NCI-H524 (cell line): ENCODE results near the gene PRICKLE3.
A peak's percentile ranks its signal among the peaks of the same experiment; 100 is the strongest.

ENCODE experiments used
- DNase-seq, 2 experiments: peaks; one replicate each; lab custom pipeline; 2025; lab: John Stamatoyannopoulos, UW

Gene PRICKLE3, protein sequence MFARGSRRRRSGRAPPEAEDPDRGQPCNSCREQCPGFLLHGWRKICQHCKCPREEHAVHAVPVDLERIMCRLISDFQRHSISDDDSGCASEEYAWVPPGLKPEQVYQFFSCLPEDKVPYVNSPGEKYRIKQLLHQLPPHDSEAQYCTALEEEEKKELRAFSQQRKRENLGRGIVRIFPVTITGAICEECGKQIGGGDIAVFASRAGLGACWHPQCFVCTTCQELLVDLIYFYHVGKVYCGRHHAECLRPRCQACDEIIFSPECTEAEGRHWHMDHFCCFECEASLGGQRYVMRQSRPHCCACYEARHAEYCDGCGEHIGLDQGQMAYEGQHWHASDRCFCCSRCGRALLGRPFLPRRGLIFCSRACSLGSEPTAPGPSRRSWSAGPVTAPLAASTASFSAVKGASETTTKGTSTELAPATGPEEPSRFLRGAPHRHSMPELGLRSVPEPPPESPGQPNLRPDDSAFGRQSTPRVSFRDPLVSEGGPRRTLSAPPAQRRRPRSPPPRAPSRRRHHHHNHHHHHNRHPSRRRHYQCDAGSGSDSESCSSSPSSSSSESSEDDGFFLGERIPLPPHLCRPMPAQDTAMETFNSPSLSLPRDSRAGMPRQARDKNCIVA

DNA sequence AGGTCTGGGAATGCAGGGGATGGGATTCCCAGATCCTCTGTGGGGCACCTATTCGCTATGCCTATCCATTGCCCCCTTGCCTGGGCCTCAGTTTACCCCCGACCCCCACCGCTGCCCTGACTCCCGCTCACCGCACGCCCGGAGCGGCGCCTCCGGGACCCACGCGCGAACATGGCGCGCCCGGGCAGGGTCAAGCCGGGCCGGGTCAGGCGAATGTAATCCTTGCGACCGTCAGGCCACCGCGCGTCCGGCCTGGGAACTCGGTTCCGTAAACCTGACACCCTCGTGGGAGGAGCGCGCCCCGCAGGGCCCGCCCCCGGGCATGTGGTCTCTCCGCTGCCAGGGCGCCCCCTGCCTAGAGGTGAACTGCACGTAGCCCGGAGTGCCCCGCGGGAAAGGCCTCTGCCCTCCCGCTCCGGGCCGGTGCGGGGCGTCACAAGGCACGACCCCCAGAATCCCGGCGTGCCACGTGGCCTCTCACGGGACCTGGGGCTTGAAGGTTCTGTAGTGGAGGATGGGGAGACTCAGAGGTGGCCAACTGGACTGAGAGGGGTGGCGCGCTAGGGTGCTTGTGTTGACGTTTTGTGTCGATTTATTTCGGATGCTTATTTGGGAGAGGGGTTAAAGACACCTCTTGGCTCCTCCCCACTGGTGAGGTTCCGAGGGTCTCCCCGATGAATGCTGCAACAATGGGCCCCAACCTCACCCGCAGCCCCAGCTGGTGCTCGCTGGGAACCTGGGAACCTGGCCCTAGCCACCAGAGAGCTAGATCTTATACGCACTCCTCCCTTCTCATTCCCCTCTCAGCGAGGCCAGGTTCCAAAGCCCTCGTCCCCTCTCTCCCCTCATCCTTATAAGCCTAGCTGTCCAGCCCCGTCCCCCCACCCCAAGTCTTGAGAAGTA lies at the start of gene PRICKLE3:
Gene PRICKLE3 (minus strand): TSS at position 249 of the 903 bp plus-strand sequence. CDS start 76 bp downstream, at position 173.
- peak; percentile 46 to 79 for DNase-seq

DNA sequence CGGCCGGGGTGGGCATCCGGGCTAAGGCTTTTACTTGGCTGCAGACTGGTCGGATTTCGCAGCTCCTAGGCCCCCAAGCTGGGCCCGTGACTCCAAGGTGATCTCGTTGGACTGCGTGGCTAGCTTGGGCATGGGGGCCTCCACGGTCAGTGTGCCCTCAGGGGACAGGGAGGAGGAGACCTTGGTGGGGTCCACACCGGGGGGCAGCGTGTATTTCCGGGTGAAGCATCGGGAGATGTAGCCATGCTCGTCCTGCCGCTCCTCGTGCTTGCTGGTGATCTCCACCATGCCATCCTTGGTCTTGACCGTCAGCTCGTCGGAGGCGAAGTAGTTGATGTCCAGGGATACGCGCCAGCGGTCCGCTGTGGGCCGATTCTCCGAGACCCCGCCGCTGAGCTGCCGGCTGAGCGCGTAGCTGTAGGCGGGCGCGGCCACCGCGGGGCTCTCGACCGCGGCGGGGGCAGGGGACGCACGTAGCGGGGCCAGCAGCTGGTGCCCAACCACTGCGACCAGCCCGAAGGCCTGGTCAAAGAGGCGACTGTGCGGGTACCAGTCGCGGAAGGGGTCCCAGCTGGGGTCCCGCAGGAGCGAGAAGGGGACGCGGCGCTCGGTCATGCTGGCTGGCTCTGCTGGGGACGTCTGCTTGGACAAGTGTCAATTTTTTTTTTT lies 47.8 kb upstream of the PRICKLE3 start:
- no peak for DNase-seq

DNA sequence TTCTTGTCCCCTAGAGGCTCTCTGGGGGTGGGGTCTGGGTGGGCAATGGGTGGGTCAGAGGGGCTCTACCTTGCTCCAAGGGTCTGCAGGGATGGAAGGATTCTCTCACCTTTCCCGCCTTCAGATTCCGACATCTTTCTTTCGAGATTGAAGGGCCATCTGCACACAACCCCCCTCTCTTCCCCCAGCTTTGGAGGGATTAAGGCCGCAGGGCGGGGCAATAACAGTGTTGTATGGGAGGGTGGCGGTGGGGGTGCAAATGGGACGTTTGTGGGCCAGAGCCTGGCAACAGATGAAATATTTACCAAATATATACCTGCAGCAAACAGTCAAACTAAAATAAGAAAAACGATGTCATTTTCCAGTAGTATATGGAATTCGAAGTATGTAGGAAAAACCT lies 47.0 kb upstream of the PRICKLE3 start, which contains the start of gene CACNA1F:
Gene CACNA1F (minus strand): TSS at position 165 of the 400 bp plus-strand sequence. CDS start 31 bp downstream, at position 134.
- DNase-seq: peak; percentile 84

DNA sequence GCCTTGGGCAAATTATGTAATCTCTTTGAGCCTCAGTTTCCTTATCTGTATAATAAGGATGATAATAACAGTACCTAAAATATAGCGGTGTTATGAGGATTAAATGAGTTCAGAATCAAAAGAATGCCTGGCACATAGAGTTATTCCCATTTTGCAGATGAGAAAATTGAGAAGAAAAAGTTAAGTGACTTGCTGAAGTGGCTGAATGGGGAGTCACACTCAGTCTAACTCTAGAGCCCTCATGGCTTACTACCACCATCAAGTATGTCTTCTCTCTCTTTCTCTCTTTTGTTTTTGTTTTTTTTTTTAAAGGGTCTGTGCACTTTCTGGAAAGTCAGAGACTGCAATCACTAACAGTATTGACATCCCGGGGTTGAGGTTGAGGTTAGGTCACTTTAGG lies 46.4 kb upstream of the PRICKLE3 start:
- DNase-seq: no peak

DNA sequence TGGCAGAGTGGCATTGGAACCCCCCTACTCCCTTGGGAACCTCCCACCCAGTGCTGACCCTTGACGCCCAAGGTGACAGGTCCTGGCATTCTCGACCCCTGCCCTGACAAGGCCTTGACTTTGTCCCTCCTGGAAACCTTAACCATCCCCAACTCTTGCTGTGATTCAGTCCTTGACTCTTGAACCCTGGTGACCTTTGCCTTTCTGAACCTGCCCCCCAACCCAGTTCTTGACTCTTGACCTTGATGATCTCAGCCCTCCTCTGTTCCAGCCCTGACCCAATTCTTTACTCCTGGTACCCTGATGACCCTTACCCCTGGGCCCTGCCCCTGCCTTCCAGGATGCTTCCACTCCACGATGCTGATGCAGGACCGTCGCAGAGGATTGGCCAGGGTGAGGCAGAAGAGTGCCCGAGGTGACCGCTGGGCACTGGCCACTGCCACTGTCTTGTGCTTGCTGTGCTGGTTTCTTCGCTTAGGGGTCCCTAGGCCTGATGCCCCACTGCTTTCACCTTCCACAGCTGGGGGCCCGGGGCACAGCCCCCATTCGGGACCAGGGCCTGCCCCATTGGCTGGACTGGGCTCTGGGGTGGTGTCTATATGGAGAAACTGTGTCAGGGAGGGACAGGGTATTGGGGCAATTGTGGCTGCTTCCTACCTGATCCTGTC lies 45.3 kb upstream of the PRICKLE3 start:
- no peak for DNase-seq

DNA sequence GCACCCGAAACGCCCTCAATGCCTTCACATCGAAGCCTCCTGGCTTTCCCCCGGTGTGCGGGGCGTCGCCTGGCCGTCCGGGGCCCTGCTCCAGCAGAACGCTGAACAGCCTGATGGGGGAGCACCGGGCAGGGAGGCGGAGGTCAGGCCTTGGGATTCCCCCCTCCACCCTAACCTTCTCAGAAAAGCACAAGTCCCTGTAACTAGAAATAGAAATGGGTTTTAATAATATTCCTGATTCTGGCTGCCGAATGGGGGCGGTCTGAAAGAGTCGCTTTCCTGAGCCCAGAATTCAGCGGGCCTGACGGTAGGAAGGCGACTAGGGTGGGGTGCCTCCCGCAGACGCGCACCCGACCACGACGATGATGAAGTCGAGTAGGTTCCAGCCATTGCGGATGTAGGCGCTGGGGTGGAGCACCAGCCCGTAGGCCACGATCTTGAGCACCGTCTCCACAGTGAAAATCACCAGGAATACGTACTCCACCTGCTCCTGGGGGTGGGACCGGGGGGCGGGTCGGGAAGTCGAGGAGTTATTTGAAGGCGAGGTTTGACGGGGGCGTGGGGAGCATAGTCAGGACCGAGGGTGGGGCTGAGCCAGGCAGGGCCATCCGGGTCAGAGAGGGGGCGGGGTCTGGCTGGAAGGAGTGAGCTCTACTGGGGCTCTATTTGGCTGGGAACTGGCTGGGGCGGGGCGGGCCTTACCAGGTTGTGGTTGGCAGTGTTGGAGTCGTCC lies 44.5 kb upstream of the PRICKLE3 start:
- no peak for DNase-seq

DNA sequence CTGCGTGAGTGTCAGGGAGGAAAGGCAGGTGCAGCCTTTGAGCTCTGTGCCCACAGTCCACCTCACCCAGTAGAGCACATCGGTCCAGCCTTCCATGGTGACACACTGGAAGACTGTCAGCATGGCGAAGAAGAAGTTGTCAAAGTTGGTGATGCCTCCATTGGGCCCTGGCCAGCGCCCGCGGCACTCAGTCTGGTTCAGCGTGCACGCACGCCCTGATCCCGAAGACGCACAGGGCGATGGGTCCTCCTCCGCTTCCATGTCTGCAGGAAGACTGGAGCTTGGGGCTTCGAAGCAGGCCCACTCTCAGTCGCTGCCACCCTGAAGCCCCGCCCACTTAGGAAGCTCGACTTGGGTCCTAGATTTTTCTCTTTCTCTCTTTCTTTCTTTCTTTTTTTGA lies 42.0 kb upstream of the PRICKLE3 start:
- DNase-seq: no peak

DNA sequence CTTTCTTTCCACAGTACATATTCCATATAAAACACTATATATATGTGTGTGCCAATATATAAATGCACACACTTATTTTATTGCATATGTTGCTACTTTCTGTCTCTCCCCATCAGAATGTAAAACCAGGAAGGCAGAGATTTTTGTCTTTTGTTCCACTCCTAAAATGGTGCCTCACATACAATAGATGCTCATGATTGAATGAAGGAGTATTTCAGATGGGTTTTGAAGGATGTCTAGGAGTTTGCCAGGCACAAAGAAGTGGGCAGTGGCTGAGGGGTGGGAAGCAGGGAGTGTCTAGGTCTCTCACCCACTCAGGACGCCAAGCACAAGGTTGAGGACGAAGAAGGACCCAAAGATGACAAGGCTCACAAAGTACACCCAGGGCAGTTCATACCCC lies 41.6 kb upstream of the PRICKLE3 start:
- no peak for DNase-seq

DNA sequence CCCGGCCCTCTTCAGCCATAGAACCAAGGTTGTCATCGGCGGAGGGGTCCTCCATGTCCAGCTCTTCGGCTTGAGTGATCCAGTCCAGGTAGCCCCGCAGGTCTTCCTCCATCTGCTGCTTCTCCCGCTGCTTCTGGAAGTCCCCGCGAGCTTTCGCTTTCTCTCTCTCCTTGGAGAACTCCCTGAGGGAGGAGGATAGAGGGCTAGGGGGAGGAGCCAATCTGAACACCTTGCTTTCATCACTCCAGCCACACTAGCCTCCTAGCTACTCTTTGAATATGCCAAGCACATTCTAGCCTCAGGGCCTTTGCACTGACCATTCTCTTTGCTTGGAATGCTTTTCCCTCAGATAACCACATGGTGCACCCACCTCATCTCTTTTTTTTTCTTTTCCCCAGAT lies 40.8 kb upstream of the PRICKLE3 start:
- no peak for DNase-seq

DNA sequence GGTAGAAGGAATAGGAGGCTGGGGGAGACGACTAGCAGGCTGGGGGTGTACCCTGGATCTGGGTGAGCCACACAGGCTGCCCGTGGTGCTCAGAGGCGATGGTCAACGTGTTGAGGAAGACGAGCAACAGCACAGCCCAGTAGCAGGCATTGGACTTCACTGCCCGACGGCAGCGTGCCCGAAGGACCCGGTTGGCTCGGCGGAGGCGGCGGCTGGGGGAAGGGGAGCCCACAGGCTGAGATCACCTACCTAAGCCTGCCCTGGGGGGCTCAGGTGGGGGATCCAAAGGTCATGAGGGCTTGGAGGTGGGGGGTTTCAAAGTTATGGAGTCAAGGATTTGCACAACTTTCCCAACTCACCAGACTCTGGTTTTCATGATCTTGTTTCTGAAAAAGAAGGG lies 39.7 kb upstream of the PRICKLE3 start:
- DNase-seq: no peak

DNA sequence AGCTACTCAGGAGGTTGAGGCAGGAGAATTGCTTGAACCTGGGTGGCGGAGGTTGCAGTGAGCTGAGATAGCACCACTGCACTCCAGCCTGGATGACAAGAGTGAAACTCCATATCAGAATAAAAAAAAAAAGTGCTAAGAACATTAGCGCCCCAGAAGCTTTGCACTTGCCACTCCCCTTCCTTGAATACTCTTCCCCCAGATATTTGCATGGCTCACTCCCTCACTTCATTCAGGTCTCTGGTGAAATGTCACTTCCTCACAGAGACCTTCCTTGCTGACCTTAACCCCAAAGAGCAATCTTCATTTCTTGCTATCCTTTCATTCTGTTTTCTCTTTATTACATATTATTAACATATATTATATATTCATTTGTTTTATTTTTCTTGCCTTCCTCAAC lies 35.7 kb upstream of the PRICKLE3 start:
- no peak for DNase-seq

DNA sequence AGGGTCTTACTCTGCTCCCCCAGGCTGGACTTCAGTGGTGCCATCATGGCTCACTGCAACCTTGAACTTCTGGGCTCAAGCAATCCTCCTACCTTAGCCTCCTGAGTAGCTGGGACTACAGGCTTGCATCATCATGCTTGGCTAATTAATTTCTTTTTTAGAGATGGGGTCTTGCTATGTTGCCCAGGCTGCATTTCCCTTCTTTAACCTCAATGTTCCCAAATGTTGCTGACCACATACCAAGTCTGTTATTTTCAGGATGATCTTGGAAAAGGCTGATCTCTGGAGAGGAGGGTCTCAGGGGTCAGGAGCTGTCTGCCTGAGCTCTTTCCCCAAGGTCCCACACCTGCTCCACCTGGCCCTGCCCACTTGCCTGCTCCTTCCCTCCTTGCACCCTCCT lies 33.9 kb upstream of the PRICKLE3 start:
- DNase-seq: no peak

DNA sequence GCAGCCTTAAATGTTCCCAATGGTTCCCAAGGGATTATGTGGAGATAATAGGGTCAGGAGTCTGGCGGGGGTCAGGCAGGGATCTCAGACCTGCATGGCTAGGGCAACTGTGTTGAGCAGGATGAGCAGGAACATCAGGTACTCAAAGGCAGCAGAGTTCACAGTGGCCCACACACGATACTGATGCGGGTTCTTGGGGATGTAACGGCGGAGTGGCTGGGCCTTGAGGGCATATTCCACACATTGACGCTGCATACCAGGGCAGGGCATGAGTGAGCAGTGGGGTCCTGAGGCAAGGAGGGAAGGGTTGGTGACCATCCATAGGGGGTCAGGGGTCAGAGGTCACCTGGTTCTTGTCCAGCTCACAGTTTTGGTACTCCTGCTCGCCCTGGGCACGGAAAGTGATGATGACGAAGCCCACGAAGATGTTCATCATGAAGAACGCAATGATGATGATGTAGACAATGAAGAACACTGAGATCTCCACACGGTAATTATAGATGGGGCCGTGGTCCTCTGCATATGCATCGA lies 28.9 kb upstream of the PRICKLE3 start:
- DNase-seq: no peak

DNA sequence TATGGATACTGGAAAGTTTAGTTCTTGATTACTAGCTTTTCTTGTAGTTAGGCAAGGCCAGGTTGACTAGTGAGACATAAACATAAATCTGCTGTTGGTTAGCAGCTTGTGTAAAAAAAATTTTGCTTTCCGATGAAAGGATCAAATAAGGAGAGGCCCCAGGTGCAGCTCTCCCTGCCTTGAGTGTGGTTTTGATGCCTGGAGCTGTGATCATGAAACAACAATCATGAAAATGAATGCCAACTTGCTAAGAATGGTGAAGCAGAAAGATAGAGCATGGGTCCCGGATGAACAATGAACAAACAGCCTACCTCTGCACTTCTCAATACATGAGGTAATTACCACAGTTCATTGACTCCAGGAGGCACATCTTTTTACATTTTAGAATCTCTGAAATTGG lies 28.2 kb upstream of the PRICKLE3 start:
- DNase-seq: no peak

DNA sequence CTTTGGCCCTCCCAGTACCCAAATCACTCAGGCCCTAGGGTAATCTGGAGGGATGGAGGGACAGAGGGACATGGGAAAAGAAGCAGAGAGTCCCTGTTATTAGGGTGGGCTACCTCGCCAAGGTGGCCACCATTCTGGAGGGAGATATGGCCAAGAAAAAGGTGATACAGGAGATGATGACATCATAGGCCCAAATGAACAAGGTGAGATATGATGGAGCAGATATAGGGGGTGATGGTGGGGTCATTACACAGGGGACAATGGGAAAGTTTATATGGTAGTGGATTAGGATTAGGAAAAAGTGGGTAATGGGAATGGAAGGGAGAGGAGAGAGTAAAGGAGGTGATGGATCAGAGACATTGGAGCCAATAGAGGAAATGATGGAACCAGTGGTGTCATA lies 26.7 kb upstream of the PRICKLE3 start:
- no peak for DNase-seq

DNA sequence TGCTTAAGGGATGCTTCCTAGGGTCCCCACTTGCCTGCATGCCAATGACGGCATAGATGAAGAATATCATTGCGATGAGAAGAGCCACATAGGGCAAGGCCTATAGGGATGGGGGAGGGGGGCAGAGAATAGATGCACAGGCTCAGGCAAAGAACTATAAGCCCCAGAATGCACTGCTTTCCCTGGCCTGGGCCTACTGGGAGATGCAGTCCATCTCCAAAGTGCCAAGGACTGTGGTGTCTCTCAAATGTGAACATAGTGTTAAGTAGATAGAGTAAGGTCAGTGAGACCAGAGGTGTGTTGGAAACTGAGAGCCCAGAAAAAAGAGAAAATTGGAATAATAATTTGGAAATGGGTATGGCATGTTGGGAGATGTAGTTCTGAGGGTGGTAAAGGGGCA lies 26.0 kb upstream of the PRICKLE3 start:
- DNase-seq: no peak

DNA sequence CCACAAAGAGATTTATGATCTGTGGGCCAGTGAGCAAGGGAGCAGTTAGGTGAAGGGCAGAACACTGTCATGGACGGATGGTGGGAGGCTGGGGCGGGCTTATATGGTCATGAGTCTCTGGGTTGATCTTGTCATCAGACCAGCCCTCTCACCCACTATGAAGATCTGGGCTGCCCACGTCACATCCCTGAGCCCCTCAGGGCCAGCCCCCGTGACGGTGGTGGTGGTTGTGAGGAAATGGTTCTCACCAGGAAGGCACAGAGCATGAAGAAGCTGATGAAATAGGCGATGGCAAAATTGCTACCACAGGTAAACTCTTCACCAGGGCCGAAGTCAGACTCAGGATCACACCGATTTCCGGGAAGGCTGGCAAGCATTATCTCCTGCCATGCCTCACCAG lies 24.9 kb upstream of the PRICKLE3 start:
- no peak for DNase-seq

DNA sequence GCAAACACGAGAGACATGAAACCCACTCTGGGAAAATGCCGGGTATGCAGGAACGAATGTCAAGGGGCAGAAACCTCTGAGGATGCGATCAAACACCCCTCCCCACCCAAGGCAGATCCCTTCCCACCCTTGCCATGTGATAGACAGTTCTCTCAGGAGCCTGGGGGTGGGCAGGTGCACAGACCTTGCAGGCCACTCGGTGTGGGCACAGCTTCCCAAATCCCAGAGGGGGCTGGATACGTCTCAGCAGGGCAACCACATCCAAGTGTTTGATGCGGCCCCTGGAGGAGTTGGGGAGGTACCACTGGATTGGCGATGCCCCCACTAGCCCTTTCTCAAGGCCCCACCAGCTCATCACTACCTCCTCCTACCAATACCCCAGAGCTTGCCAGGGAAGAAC lies 24.2 kb upstream of the PRICKLE3 start:
- DNase-seq: no peak

DNA sequence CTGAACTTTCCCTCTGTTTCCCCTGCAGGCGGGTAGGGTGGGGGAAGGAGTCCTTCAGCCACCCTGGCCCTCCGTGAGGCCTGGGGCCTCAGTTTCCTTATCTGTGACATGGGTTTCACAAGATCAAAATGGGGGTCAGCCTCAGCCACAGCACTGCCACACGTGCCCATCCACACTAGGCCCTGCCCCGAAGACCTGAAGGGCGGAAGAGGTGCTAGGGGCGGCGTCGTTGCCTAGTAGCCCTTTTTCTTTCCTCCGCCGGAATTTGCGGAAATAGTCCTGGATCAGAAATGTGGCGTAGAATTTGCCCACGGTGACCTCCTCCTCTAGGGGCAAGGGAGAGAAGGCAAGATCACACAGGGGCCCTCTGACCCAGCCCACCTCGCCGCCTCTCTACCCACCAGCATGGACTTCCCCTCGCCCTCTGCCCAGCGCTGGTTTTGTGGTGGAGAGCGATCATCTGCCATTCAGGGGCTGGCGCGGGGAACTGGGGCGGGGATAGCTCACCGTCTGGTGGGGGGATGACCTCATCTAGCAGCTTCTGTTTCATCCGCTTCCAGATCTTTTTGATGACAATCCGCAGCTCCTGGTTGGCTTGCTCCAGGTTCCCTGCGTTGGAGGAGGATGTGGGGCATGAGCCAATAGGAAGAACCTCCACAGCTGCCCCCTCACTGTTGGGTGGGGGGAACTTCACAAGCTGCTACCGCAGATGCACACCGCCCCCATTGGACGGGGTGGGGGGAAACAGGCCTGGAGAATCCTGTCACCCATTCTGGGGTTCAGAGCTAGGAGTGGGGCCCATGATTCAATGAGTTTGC lies 23.5 kb upstream of the PRICKLE3 start:
- DNase-seq: peak; percentile 26 to 81

DNA sequence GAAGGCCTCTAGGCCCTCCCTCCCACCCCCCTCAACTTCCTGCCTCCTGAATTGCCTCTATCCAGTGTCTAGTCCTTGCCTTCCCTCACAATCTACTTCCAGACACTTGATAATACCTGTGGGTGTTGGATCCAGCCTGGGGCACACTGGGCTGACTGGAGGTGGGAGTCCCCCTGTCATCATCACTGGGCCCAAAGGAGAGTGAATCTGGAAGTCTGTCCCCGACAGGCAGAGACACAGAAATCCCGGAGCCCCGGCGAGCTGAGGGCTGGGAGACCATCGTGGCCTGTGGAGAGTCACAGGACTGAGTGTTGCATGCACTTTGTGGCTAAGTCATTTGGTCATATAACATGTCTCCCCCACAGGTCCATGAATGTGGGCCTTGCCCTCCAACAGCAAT lies 22.2 kb upstream of the PRICKLE3 start:
- no peak for DNase-seq
